GM15510 (cell line): Measurements from ENCODE around the gene IQCN.

ENCODE experiments used
- POLR2A ChIP-seq: IDR thresholded peaks from 3 replicates; pipeline ENCODE4 v1.6.1; 2011; ENCODE audit warnings: borderline replicate concordance; ENCODE audit not compliant: insufficient read length; ENCODE audit errors: extremely low read depth

Gene IQCN

DNA sequence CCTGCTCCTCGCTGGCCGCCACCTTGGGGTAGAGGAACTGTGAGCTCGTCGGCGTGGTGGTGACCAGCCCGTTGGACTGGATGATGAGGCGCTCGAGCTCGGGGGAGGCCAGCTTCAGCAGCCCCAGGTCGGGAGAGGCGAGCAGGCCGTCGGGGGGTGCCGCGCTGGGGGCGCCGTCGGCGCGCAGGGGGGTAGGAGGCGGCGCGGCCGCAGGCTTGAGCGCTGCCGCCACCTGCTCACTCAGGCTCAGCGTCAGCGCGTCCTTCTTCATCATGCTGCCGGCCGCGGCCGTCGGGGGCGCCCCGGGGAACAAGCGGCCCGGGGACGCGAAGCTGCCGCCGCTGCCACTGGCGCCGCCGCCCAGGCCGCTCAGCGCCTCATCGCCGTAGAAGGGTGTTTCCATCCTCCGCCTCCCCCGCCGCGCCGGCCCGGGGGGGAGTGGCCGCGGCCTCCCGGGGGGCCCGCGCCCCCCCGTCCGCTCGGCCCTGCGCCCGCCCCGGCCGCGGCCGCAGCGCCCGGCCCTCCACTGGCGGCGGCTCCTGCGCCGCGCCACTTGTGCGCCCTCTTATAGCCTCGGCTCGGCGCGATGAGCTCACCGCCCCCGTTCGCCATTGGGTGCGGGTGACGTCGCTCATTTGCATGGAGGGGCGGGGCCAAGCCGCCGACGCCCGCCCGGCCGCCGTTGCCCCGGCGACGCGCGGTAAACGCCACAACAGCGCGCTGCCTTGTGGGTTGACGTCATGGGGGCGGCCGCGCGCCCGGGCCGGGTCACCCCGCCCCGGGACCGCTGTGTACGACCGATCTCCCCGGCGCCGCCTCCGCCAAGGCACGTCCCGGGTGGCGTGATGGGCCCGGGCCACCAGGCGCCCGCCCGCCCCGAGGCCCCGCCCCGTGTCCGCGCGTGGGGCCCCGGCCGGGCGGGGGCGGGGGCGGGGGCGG is 7.1 kb upstream of the IQCN start, which contains the start of gene JUND:
Gene JUND (minus strand): TSS at position 541 of the 939 bp plus-strand sequence. CDS start 138 bp downstream, at position 403.
- peak; percentile 99 for TF ChIP-seq POLR2A

DNA sequence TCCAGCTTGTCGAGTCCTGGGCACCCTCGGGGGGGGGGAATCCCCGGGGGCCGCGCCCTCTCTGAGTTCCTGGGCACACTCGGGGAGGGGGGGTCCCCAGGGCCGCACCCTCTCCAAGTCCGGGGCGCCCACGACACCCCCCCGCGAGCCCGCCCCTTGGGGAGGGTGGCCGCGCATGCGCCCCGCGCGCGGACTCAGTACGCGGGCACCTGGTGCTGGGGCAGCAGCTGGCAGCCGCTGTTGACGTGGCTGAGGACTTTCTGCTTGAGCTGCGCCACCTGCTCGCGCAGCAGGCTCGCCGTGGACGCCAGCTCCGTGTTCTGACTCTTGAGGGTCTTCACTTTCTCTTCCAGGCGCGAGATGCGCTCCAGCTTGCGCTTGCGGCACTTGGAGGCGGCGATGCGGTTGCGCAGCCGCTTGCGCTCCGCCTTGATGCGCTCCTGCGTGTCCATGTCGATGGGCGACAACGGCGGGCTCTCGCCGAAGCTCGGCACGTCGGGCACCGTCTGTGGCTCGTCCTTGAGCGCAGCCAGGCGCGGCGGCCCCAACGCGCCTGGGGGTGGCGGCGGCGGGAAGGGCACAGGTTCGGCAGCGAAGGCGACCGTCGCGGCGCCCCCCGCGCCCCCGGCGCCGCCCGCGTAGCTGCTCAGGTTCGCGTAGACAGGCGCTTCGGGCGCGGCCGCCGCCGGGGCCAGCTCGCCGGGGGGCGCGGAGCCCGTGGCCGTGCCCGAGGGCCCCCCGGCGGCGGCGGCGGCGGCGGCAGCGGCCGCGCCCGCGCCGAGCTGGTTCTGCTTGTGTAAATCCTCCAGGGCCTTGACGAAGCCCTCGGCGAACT is 6.2 kb upstream of the IQCN start:
- TF ChIP-seq POLR2A = peak; percentile 79

- TF ChIP-seq POLR2A = no peak
Observed at GRCh38 chr19:18279516-18280246, 5.4 kb upstream of the IQCN start.

DNA sequence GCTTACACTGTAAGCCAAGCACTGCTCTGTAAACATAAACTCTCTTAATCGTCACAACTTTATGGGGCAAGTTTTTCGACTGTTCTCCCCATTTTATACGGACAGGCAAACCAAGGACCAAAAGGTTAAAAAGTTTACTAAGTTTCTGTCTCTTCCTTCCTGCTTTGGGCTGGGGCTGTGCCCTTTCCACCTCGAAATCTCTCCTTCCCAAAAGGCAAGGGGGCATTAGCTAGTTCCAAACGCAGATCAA is 4.9 kb upstream of the IQCN start:
- TF ChIP-seq POLR2A = no peak

DNA sequence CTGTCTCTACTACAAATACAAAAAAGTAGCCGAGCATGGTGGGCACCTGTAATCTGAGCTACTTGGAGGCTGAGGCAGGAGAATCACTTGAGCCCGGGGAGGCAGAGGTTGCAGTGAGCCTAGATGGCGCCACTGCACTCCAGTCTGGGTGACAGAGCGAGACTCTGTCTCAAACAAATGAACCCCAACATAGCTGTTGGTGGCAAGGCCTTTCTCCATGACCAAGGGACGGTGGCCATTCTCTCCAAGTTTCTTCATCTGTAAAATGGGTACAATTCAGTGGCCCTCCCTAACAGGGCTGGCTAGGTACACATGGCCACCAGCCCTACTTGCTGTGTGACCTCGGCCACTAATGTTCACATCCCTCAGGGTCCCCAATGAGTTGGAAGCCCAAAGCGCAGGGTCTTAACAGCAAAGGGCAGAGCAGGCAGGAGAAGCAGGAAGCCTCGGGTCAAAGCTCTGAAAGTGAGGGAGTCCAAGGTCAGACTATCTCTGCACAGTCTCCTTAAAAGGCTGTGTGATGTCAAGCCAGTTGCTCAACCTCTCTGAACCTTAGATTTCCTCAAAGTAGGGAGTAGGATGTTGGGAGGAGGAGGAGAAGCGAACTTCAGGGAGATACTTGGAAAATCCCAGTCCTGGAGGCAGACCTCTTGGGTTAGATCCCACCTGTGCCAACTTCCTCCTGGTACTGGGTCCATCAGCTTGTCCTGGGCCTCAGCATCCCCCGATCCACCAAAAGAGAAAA is 4.4 kb upstream of the IQCN start:
- TF ChIP-seq POLR2A = no peak

DNA sequence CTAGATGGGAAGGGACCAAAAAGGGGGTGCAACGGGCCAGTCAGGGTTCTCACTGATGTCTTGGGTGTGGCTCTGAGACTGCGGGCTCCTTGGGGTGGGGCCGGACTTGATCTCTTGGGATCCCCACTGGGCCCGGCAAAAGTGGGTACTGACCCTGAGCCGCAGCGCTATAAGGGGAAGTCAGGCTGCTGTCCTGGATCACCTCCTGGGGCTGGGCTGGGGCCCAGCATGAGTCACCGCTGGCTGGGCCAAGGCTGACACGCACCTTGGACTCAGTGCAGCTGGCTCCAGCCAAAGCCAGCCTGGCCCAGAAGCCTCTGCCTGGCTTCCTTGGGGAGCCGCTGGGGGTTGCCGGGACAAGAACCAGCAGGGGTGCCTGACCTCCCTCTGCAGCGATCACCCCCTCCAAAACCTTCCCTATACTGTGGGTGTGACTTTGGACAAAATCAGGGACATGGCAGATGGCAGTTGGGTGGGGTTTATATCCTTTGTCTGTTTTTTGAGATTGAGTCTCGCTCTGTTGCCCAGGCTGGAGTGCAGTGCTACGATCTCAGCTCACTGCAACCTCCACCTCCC is 617 bp upstream of the IQCN start:
- no peak for TF ChIP-seq POLR2A

GRCh38 chr19:18273561-18274218 is 562 bp downstream of the IQCN start:
- no peak for TF ChIP-seq POLR2A

GRCh38 chr19:18271433-18271841 is 2.8 kb downstream of the IQCN start:
- no peak for TF ChIP-seq POLR2A

DNA sequence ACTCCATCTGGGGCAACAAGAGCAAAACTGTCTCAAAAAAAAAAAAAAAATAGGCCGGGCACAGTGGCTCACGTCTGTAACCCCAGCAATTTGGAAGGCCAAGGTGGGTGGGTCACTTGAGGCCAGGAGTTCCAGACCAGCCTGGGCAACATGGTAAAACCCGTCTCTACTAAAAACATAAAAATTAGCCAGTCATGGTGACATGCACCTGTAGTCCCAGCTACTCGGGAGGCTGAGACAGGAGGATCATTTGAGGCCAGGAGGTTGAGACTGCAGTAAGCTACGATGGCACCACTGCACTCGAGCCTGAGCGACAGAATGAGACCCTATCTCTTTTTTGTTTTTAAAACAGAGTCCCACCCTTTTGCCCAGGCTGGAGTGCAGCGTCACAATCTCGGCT is 3.9 kb downstream of the IQCN start:
- no peak for TF ChIP-seq POLR2A

DNA sequence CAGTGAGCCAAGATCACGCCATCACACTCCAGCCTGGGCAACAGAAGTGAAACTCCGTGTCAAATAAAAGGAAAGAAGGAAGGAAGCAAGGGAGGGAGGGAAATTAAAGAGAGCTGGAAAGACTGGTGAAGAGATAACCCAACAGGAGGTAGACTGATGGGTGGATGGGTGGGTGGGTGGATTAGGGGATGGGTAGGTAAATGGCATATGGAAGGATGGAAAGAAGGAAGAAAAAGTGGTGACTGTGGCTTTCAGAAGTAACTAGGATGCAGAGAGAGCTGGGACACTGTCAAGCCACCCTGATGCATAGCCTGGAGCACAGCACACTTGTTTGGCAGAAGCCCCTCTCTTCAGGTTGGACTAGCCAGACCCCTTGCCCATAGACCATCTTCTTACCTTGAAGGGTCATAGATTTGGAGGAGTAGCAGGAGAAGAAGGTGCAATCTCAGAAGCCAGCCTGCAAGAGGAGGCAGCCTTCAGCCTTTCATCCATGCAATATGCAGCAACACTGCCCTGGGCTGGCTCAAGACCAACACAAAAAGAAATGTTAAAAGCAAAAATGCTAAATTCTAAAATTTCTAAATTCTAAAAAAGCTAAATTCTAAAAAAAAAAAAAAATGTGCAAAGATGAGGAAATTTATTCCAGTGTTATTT is 5.1 kb downstream of the IQCN start:
- no peak for TF ChIP-seq POLR2A

- no peak for TF ChIP-seq POLR2A
Observed at GRCh38 chr19:18266771-18267686, 7.2 kb downstream of the IQCN start.

- no peak for TF ChIP-seq POLR2A
Observed at GRCh38 chr19:18265582-18265981, 8.7 kb downstream of the IQCN start.
